Endothelial cell (in vitro differentiated cells): ENCODE results near the gene CDH23. TPM values are rescaled to one million over a fixed set of nuclear protein-coding genes. Genes with fewer than 3 reads are reported as not detected.

Experiments
- DNase-seq: peaks from one replicate; pipeline ENCODE4 v3.0.0; 2021; ENCODE audit warnings: low spot score
- H3K27ac Mint-ChIP-seq: one replicate; pipeline ENCODE4 v1.8.0; 2021; ENCODE audit warnings: mixed read lengths, inconsistent platforms; ENCODE audit not compliant: unreplicated experiment
- H3K27me3 Mint-ChIP-seq: one replicate; pipeline ENCODE4 v1.8.0; 2021; ENCODE audit warnings: mild to moderate bottlenecking, moderate library complexity, mixed read lengths, inconsistent platforms; ENCODE audit not compliant: unreplicated experiment
- H3K36me3 Mint-ChIP-seq: one replicate; pipeline ENCODE4 v1.8.0; 2021; ENCODE audit warnings: mild to moderate bottlenecking, low read depth, mixed read lengths, inconsistent platforms; ENCODE audit not compliant: unreplicated experiment
- H3K4me1 Mint-ChIP-seq: one replicate; pipeline ENCODE4 v1.8.0; 2021; ENCODE audit warnings: mild to moderate bottlenecking, mixed read lengths, inconsistent platforms; ENCODE audit not compliant: unreplicated experiment
- H3K4me3 Mint-ChIP-seq: one replicate; pipeline ENCODE4 v1.8.0; 2021; ENCODE audit warnings: mild to moderate bottlenecking, mixed read lengths, inconsistent platforms; ENCODE audit not compliant: unreplicated experiment
- H3K9me3 Mint-ChIP-seq: one replicate; pipeline ENCODE4 v1.8.0; 2021; ENCODE audit warnings: mixed read lengths, inconsistent platforms; ENCODE audit not compliant: unreplicated experiment
- total RNA-seq: library from RNA; stranded (reverse); fragmentation: NEBNext Ultra II Directional; extraction: Animal tissue kit (Norgen Biotek cat#: 25700); gene quantifications from one replicate; pipeline ENCODE4 v1.2.1, GENCODE V29; 2021; ENCODE audit not compliant: unreplicated experiment
- TF ChIP-seq, protein P1 (sequence below): fragments of 200-600 bp; sonication (generic); IDR thresholded peaks from one replicate; pipeline ENCODE4 v1.5.0; 2021; ENCODE audit warnings: antibody characterized with exemption; ENCODE audit not compliant: unreplicated experiment

Gene CDH23
- total RNA-seq, 1 donor from 2014 or later: 0.54 TPM

- DNase-seq: no peak
- TF ChIP-seq, protein P1, sequence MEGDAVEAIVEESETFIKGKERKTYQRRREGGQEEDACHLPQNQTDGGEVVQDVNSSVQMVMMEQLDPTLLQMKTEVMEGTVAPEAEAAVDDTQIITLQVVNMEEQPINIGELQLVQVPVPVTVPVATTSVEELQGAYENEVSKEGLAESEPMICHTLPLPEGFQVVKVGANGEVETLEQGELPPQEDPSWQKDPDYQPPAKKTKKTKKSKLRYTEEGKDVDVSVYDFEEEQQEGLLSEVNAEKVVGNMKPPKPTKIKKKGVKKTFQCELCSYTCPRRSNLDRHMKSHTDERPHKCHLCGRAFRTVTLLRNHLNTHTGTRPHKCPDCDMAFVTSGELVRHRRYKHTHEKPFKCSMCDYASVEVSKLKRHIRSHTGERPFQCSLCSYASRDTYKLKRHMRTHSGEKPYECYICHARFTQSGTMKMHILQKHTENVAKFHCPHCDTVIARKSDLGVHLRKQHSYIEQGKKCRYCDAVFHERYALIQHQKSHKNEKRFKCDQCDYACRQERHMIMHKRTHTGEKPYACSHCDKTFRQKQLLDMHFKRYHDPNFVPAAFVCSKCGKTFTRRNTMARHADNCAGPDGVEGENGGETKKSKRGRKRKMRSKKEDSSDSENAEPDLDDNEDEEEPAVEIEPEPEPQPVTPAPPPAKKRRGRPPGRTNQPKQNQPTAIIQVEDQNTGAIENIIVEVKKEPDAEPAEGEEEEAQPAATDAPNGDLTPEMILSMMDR: no peak
- peaks cover under 1% of the 10 kb centered on the region for H3K36me3 Mint-ChIP-seq
- peaks cover 13% of the 10 kb centered on the region for H3K4me1 Mint-ChIP-seq
- no peak overlapping the region for H3K4me3 Mint-ChIP-seq
- peaks cover 3% of the 10 kb centered on the region for H3K27me3 Mint-ChIP-seq
- H3K9me3 Mint-ChIP-seq: no peaks in the 10 kb centered on the region
- peak overlapping the region; percentile 92 for H3K27ac Mint-ChIP-seq
These were observed 296.7 kb downstream of the CDH23 start for GRCh38 chr10:71693377-71693776.

GRCh38 chr10:71694039-71694501 is 297.4 kb downstream of the CDH23 start:
- Mint-ChIP-seq H3K4me3 (no peak overlapping the region), H3K4me1 (peaks cover 13% of the 10 kb centered on the region), H3K9me3 (no peaks in the 10 kb centered on the region), H3K27ac (peak overlapping the region; percentile 92), H3K36me3 (no peaks in the 10 kb centered on the region), H3K27me3 (peaks cover 3% of the 10 kb centered on the region)
- DNase-seq: no peak
- TF ChIP-seq, protein P1: no peak

GRCh38 chr10:71694567-71694968 is 297.8 kb downstream of the CDH23 start:
- H3K36me3 Mint-ChIP-seq: no peaks in the 10 kb centered on the region
- H3K4me1 Mint-ChIP-seq: peaks cover 13% of the 10 kb centered on the region
- no peaks in the 10 kb centered on the region for H3K9me3 Mint-ChIP-seq
- no peak for DNase-seq
- TF ChIP-seq, protein P1: no peak
- H3K4me3 Mint-ChIP-seq: no peak overlapping the region
- peaks cover 3% of the 10 kb centered on the region for H3K27me3 Mint-ChIP-seq
- no peak overlapping the region for H3K27ac Mint-ChIP-seq

DNA sequence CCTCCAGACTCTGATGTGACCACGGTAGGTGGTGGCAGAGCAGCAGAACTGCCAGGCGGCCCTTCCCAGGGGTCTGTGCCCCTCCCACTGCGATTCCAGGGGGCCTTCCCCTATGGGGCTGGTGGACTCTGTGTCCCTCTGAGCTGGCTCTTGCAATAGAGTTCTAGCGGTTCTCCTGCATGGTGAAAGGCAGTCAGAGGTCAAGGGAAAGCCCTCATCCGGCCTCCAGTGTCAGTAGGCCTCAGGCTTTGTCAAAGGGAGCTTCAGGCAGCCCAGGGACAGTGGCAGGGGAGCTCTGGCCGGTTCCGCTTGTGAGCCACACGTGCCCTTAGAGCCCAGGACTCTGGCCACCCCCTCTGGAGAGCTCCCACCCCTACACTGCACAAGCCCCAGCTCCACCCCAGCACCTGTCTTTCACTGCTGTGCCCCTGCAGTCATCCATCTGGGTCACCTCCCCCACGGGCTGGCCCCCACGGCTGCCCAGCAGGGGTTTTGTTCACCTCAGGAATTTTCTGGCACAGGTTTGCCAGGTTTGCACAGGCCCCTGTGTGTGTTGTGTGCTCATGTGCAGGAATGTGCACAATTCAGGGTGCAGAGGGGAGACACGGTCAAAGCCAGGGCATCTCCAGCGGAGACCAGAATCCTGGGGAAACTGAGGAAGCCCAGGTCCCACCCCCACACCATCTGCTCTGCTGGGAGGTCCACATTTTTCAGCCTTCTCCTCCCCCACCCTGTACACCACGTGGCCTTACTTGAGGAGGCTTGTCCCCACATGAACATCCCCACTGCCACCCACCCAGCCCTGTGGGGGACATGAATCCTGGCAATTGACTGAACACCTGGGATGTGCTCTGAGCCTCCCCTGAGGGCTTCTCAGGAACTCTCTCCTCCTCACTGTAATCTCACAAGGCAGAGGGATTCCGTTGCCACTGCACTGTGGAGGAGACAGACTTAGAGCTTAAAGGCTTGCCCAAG is 299.1 kb downstream of the CDH23 start:
- H3K4me3 Mint-ChIP-seq: no peak overlapping the region
- H3K9me3 Mint-ChIP-seq: no peaks in the 10 kb centered on the region
- peaks cover 3% of the 10 kb centered on the region for H3K27me3 Mint-ChIP-seq
- DNase-seq: no peak
- TF ChIP-seq, protein P1: no peak
- no peaks in the 10 kb centered on the region for H3K36me3 Mint-ChIP-seq
- no peak overlapping the region for H3K27ac Mint-ChIP-seq
- H3K4me1 Mint-ChIP-seq: peaks cover 13% of the 10 kb centered on the region
